ENCODE data around the gene ELF2.
A peak's percentile ranks its signal among the peaks of the same experiment; 100 is the strongest.
"Not testable (repeated sequence)": the region's sequence is repeated elsewhere in the genome, so short reads cannot be mapped to it uniquely, and the experiment has no call there.

Gene ELF2

GRCh38 chr4:139014371-139015268 is 162.4 kb downstream of the ELF2 start:
- Mint-ChIP-seq H3K4me1 (peaks cover 36% of the 10 kb centered on the region), H3K27ac (peak overlapping the region; percentile 92), H3K27me3 (no peaks in the 10 kb centered on the region), H3K36me3 (peaks cover 5% of the 10 kb centered on the region), H3K9me3 (peaks cover 5% of the 10 kb centered on the region), H3K4me3 (peak overlapping the region; percentile 86)

GRCh38 chr4:139011225-139011950 is 165.6 kb downstream of the ELF2 start:
- Mint-ChIP-seq H3K36me3 (no peaks in the 10 kb centered on the region), H3K27ac (no peak overlapping the region)

GRCh38 chr4:139009702-139010101 is 167.3 kb downstream of the ELF2 start:
- Mint-ChIP-seq H3K27me3 (no peaks in the 10 kb centered on the region), H3K36me3 (no peaks in the 10 kb centered on the region), H3K9me3 (peaks cover 2% of the 10 kb centered on the region), H3K4me3 (no peak overlapping the region), H3K27ac (no peak overlapping the region), H3K4me1 (peaks cover 12% of the 10 kb centered on the region)

More at GRCh38 chr4:139011225-139011950, 165.6 kb downstream of the ELF2 start:
- H3K9me3 Mint-ChIP-seq = peaks cover 5% of the 10 kb centered on the region
- H3K4me1 Mint-ChIP-seq = peaks cover 18% of the 10 kb centered on the region
- no peak overlapping the region for H3K4me3 Mint-ChIP-seq
- H3K27me3 Mint-ChIP-seq = no peaks in the 10 kb centered on the region

DNA sequence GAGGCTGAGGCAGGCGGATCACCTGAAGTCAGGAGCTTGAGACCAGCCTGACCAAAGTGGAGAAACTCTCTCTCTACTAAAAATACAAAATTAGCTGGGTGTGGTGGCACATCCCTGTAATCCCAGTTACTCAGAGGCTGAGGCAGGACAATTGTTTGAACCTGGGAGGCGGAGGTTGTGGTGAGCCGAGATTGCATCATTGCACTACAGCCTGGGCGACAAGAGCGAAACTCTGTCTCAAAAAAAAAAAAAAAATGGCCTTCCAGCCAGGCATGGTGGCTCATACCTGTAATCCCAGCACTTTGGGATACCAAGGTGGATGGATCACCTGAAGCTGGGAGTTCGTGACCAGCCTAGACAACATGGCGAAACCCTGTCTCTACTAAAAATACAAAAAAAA is 168.7 kb downstream of the ELF2 start:
- not testable (repeated sequence) for H3K4me3 Mint-ChIP-seq, H3K27ac Mint-ChIP-seq, H3K27me3 Mint-ChIP-seq

GRCh38 chr4:139007640-139008039 is 169.4 kb downstream of the ELF2 start:
- H3K27ac Mint-ChIP-seq = no peak overlapping the region
- no peak overlapping the region for H3K4me3 Mint-ChIP-seq
- no peaks in the 10 kb centered on the region for H3K27me3 Mint-ChIP-seq
- H3K36me3 Mint-ChIP-seq = no peaks in the 10 kb centered on the region
- H3K4me1 Mint-ChIP-seq = no peaks in the 10 kb centered on the region
- H3K9me3 Mint-ChIP-seq = no peaks in the 10 kb centered on the region

More for the DNA sequence above, 168.7 kb downstream of the ELF2 start:
- not testable (repeated sequence) for H3K36me3 Mint-ChIP-seq, H3K9me3 Mint-ChIP-seq, H3K4me1 Mint-ChIP-seq
